NCI-H1694 treated with DMSO at 0.1 percent for 48 hours (cell line): Measurements from ENCODE around the gene OR51B4.
"Not testable (repeated sequence)": the region's sequence is repeated elsewhere in the genome, so short reads cannot be mapped to it uniquely, and the experiment has no call there.

ENCODE experiments used
- DNase-seq: peaks from one replicate; lab custom pipeline; 2025; lab: John Stamatoyannopoulos, UW

The OR51B4 gene

DNA sequence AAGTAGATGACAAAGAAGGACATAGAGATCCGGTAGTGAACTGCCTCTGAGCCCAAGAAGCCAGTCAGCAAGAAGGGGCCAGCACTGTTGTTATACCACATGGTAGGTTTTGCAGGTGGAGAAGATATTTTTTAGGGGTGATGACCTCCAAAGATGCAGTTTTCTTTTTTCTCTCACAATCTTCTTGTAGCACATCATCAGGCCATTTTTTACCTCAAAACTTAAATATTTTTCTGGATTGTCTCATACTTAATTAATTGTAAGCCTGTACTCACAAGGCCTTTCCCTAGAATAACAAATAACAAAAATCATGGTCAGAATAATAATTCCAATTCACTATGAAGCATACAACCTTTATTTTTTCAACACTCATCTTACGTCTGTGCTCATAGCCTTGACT lies at the start of gene OR51B4:
Gene OR51B4, minus strand, starts transcription at position 101 of the 400 bp plus-strand sequence. Its CDS starts 0 bp downstream, at position 101.
- DNase-seq = no peak

DNA sequence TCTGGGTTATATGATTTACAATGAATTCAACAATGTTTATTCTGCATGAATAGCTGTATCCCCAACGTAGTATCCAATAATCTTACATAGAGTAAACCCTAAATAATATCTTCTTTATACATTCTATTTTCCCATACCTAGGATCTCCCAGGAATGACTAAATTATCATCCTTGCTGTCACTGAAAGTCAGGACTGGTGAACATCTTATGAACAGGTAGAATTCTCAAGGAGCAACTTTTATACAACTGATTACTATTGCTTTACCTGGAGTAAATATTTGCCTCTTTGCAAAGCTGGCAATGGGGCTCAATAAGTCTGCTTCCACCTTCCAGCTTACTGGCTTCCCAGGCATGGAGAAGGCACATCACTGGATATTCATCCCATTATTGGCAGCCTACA lies 49.5 kb upstream of the OR51B4 start, which contains the start of gene OR51B6:
Gene OR51B6, plus strand, starts transcription at position 301 of the 400 bp plus-strand sequence. Its CDS starts 0 bp downstream, at position 301.
- no peak for DNase-seq

DNA sequence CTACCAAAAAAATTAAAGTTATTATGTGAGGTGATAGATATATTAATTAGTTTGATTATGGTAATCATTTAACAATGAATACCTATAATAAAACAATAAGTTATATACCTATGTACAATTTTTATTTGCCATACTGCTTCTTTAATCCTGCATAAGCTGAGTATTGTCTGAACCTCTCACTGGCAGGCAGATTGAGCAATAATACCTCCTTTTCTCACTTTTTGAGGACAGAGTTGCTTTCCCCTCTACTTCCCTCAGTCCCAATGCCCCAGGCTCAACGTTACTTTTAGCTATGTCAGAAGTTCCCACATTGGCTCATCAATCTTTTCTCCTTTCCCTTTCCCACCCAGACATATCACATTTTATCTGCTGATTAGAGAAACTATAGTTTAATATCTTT lies 47.8 kb upstream of the OR51B4 start:
- no peak for DNase-seq

DNA sequence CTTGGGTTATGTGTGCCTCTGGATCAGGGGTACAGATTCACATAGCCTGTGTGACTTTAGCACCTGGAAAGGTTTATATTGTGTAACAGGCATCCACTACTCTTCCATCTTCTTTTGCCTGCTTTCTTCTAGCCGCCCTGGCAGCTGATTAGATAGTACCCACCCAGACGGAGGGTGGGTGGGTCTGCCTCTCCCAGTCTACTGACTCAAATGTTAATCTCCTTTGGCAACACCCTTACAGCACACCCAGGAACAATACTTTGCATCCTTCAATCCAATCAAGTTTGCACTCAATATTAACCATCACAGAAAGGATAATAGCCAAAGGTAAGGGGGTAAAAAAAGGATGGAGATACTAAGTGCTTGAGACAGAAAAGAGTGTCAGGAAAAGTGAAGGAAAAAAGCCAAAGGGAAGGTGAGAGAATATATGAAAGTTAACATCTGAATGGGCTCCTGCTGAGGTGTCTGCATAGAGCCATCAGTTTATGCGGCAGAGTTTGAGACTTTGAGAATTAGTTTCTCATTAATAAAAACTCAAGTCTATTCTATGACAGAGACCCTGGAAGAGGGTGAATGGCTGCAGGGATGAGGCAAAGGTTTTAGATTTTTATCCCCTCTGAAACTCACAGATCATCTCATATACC lies 46.9 kb upstream of the OR51B4 start:
- no peak for DNase-seq

DNA sequence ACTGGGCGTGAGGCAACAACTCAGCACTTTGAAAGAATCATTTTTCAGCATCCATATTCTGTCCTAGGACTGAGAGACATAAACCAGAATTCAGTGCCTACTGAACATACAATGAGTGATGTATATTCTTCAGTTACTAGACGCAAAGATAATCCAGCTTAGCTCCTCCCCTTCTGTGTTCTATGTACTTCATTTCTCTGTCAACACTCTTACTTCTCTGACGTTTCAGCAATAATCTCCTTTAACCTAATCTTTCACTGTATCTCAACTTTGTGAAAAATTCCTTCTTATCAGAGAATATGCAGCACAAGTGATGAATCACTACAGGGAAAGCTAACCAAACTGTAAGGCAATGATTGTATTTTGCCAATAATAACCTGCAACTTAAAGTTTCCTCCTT lies 44.1 kb upstream of the OR51B4 start:
- DNase-seq = no peak

DNA sequence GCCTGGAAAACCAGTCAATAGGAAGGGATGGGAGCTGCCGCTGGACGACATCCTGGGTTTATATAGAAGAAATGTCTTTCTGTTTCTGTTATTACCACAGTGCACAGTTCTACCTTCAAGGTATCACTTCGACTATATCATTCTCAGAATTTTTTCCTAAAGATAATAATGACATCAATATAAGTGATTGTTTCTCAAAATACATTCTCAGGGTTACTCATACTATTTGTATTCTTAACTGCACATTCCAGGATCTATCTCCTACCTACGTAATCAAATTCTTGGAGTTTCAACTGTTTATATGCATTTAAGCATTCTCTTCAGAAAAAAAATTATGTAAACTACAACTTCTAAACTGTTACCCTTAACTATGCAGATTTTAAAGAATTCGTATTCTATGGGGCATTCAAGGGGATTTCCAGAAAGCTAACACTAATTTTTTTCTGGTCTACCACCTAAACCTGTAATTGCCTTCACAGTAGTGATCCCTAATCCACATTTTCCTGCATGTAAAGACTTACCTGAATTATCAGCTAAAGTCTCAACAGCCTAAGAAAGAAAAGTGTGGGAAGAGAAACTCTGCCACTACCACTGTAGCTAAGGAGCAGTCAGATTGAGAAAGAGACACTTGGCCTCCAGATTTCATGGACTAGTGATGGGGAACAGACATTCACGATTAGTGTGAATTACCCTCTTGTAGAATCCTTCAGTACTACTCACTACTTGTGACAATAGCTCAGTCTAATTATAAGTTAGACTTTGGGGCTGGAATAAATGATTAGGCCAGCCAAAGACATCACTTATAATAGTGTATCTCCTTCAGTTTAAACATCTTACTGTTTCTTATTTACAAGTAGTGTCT lies 42.0 kb upstream of the OR51B4 start, which contains the start of gene OR51B5:
Gene OR51B5, minus strand, starts transcription at position 51 of the 862 bp plus-strand sequence. Its CDS starts 0 bp downstream, at position 51.
- DNase-seq = no peak

DNA sequence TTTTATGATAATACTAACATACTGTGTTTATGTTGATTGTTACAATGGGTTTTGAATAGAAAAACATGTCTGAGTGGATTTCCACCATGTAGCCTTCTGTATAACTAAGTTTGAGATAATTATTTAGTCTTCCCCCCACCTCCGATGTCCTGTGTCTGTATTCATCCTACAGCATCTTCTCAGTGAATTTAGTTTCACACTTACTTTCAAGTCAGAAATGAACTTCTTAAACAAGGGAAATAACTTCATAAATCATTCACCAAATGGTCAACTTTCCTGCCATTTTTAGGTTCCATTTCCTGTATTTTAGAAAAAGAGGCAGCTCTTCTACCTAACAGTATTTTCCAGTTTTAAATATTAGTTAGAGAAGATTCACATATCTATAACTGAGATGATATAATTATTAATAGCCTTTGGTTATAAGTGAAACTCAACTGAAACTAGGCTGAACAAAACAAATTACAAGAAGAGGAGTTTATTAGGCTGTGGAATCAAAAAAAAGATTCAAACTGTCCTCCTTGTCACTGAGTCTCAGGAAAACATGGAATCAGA lies 38.1 kb upstream of the OR51B4 start:
- no peak for DNase-seq

- not testable (repeated sequence) for DNase-seq
These were observed 35.5 kb upstream of the OR51B4 start for GRCh38 chr11:5337253-5337652.

GRCh38 chr11:5336331-5336730 lies 34.6 kb upstream of the OR51B4 start:
- no peak for DNase-seq

- no peak for DNase-seq
These were observed 33.4 kb upstream of the OR51B4 start for GRCh38 chr11:5335170-5335569.

- DNase-seq = no peak
These were observed 22.5 kb upstream of the OR51B4 start, which contains the start of gene OR51B2 for GRCh38 chr11:5324197-5324596. OR51B2 (minus strand) TSS chr11:5324297; CDS start chr11:5324297, 0 bp downstream.

DNA sequence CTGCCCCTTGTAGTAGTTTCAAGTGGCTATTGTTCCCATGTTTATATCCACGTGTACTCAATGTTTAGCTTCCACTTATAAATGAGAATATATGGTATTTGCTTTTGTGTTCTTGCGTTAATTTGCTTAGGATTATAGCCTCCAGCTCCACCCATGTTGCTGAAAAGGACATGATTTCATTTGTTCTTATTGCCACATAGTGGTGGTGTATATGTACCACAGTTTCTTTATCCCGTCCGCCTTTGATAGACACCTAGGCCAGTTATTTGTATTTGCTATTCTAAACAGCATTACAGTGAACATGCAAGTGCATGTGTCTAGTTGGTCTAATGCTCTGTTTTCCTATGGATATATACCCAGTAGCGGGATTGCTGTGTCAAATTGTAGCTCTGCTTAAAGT lies 15.5 kb upstream of the OR51B4 start:
- no peak for DNase-seq

- DNase-seq = not testable (repeated sequence)
These were observed 11.7 kb upstream of the OR51B4 start for GRCh38 chr11:5313326-5314023.

DNA sequence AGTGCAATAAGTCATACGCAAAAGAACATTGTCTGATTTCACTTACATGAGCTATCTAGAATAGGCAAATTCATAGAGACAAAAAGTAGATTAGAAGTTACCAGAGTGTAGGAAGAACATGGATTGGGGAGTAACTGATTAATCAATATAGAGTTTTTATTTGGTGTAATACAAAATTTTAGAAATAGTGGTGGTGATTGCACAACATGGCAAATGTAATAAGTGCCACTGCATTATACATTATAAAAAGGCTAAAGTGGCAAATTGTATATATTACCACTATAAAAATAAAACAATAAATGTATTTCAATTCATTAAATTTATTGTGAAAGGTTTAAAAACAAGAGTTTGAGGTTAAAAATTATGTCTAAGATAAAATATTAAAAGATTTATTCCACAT lies 8.7 kb upstream of the OR51B4 start:
- no peak for DNase-seq

GRCh38 chr11:5307256-5308019 lies 5.7 kb upstream of the OR51B4 start:
- no peak for DNase-seq

DNA sequence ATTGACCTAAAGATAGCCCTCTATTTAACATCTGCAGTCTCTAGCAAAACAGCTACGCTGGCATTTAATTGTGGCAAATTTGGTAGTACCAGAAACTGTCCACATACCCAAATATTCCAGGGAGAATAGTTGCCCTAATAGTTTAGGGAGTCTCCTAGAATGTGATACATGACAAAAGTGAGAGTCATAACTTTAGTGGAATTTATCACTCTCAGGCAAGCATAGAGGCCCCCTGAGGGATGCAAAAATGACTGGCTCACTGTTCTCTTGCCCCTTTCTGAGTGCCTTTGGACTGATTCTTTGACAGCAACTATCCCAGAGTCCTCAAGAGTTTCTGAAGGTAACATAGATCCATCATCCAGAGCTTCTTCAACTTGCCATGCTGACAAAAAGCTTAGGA lies 2.3 kb upstream of the OR51B4 start:
- DNase-seq = no peak

DNA sequence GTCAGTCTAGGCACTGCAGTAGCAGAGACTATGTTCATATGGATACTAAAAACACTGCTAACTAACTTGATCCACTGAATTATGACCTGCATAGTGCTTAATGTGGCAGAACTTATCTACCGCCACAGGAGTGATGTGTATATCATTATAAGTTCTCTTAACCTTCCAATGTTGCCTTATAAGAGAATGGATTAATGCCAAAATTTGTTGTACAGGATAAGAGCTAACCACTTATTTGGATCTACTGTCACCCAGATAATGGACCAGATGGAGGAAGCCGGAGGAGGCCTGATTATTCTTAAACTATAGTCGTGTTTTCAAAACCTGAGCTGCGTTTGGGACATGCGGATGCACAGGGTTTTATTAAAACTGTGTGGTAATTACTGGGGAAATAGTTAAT lies 1.9 kb upstream of the OR51B4 start:
- DNase-seq = no peak

GRCh38 chr11:5300251-5300650 lies 1.5 kb downstream of the OR51B4 start:
- no peak for DNase-seq

DNA sequence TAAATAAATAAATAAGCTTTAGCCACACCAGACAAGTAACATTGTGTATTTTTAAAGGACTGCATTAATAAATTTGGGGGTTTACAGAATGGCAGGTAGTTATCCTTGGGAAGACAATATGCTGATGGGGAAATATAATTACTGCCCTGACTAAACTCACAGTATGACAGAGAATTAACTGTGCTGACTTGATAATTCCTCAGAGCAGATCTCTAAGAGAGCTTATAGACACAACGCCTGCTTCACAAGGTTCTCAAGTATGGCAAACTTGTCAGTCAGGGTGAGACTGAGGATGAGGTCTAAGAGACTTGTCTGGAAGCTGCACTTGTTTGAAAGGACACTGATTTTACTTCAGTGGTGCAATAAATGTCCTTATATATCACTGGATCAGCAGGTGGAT lies 3.3 kb downstream of the OR51B4 start:
- no peak for DNase-seq

DNA sequence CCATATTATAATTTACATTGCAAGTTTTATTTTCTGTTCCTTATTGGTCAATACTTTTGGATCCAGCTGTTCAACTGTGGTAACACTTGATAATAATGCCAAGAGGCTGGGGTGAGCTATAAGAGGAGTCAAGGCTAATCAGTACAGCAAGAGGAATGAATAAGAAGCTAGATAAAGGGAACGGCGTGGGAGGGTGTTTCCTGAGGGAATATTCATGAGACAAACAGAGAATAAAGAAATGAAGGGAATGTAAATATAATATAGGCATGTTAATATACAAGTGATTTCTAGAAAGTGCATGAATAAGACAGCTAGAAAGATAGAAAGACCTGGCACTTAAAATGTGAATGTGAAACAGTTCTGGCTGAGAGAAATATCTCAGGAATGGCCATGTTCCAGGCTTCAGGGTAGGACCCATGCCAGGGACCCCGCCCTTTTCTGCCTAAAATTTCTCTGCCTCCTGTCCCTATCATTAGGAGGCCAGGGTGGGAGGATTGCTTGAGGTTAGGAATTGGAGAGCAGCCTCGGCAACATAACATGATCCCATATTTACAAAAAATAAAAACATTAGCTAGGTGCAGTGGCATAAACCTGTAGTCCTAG lies 3.9 kb downstream of the OR51B4 start:
- no peak for DNase-seq
